ENCODE measurements around the gene GRM2.

DNA sequence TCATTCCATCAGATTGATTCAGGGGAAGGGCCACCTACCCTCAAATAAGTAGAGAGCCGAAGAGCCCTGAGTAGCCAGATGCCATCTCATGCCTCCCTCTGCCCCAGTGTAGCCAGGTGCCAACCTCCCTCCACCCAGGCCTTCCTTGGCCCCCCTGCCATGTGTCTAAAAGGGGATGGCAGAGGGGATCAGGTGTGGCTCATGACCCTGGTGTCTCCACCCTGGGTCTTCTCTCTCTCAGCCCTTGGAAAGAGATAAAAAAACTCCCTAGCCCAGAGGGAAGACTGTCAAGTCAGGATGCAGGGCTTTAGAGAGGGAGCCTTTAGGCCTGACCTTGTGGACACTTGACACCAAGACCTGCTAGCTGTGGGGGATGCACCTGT, 5.2 kb downstream of the GRM2 start:
- TF ChIP-seq, protein P1, sequence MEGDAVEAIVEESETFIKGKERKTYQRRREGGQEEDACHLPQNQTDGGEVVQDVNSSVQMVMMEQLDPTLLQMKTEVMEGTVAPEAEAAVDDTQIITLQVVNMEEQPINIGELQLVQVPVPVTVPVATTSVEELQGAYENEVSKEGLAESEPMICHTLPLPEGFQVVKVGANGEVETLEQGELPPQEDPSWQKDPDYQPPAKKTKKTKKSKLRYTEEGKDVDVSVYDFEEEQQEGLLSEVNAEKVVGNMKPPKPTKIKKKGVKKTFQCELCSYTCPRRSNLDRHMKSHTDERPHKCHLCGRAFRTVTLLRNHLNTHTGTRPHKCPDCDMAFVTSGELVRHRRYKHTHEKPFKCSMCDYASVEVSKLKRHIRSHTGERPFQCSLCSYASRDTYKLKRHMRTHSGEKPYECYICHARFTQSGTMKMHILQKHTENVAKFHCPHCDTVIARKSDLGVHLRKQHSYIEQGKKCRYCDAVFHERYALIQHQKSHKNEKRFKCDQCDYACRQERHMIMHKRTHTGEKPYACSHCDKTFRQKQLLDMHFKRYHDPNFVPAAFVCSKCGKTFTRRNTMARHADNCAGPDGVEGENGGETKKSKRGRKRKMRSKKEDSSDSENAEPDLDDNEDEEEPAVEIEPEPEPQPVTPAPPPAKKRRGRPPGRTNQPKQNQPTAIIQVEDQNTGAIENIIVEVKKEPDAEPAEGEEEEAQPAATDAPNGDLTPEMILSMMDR (IDR thresholded peaks at IDR 0.05): no peak
- TF ChIP-seq POLR2A (IDR thresholded peaks at IDR 0.05) (no peak), EP300 (IDR thresholded peaks at IDR 0.05) (no peak), POLR2AphosphoS5 (IDR thresholded peaks at IDR 0.05) (no peak)
